Parathyroid adenoma (tissue), 2 donors: ENCODE data around the gene TNRC18.

Source experiments
- H2AFZ ChIP-seq: fragments of 300-600 bp; sonication (generic); one replicate; pipeline ENCODE4 v1.7.0; 2017; ENCODE audit warnings: antibody characterized with exemption, mild to moderate bottlenecking
- H3K27ac ChIP-seq: fragments of 300-600 bp; sonication (generic); one replicate; pipeline ENCODE4 v1.7.0; 2017
- H3K27me3 ChIP-seq: fragments of 300-600 bp; sonication (generic); one replicate; pipeline ENCODE4 v1.7.0; 2017; ENCODE audit warnings: low read length; ENCODE audit not compliant: control insufficient read depth, insufficient read depth
- H3K36me3 ChIP-seq: fragments of 300-600 bp; sonication (generic); one replicate; pipeline ENCODE4 v1.7.0; 2017; ENCODE audit warnings: low read length; ENCODE audit not compliant: control insufficient read depth, insufficient read depth
- H3K4me1 ChIP-seq: fragments of 300-600 bp; sonication (generic); one replicate; pipeline ENCODE4 v1.7.0; 2017; ENCODE audit warnings: control low read depth
- H3K4me2 ChIP-seq: fragments of 300-600 bp; sonication (generic); one replicate; pipeline ENCODE4 v1.7.0; 2017; ENCODE audit warnings: low read length
- H3K4me3 ChIP-seq: fragments of 300-600 bp; sonication (generic); one replicate; pipeline ENCODE4 v1.7.0; 2017; ENCODE audit warnings: low read depth, low read length
- H3K79me2 ChIP-seq: fragments of 300-600 bp; sonication (generic); one replicate; pipeline ENCODE4 v1.7.0; 2017; ENCODE audit warnings: control low read depth
- H3K9ac ChIP-seq: fragments of 300-600 bp; sonication (generic); one replicate; pipeline ENCODE4 v1.7.0; 2017; ENCODE audit warnings: mild to moderate bottlenecking
- H3K9me3 ChIP-seq: fragments of 300-600 bp; sonication (generic); one replicate; pipeline ENCODE4 v1.7.0; 2017; ENCODE audit warnings: low read length; ENCODE audit not compliant: control insufficient read depth
- TF ChIP-seq, protein P1 (sequence below): fragments of 300-600 bp; sonication (generic); IDR thresholded peaks from one replicate; pipeline ENCODE4 v1.7.0; 2017; ENCODE audit warnings: antibody characterized with exemption, mild to moderate bottlenecking
- donor health status: primary hyperparathyroidism.

Gene TNRC18

DNA sequence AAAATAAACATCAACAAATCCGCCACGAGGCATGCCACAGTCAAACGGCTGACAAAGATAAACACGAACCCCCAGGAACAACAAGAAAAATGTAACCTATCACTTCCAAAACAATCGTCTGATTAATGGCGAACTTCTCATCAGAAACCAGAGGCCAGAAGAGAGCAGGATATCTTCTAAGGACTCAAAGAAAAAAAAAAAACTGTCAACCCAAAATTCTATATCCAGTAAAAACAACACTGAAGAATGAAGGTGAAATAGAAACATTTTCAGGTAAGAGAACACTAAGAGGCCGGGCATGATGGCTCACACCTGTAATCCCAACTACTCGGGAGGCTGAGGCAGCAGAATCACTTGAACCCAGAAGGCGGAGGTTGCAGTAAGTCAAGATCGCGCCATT is 86.6 kb downstream of the TNRC18 start:
- no peak overlapping the region for H3K4me2 ChIP-seq
- TF ChIP-seq, protein P1, sequence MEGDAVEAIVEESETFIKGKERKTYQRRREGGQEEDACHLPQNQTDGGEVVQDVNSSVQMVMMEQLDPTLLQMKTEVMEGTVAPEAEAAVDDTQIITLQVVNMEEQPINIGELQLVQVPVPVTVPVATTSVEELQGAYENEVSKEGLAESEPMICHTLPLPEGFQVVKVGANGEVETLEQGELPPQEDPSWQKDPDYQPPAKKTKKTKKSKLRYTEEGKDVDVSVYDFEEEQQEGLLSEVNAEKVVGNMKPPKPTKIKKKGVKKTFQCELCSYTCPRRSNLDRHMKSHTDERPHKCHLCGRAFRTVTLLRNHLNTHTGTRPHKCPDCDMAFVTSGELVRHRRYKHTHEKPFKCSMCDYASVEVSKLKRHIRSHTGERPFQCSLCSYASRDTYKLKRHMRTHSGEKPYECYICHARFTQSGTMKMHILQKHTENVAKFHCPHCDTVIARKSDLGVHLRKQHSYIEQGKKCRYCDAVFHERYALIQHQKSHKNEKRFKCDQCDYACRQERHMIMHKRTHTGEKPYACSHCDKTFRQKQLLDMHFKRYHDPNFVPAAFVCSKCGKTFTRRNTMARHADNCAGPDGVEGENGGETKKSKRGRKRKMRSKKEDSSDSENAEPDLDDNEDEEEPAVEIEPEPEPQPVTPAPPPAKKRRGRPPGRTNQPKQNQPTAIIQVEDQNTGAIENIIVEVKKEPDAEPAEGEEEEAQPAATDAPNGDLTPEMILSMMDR: no peak
- H3K27ac ChIP-seq: no peak overlapping the region
- H3K36me3 ChIP-seq: no peaks in the 10 kb centered on the region
- no peak overlapping the region for H2AFZ ChIP-seq
- H3K79me2 ChIP-seq: peaks cover 15% of the 10 kb centered on the region
- H3K27me3 ChIP-seq: no peaks in the 10 kb centered on the region
- H3K4me1 ChIP-seq: no peaks in the 10 kb centered on the region
- H3K9me3 ChIP-seq: no peaks in the 10 kb centered on the region
- no peak overlapping the region for H3K9ac ChIP-seq
- H3K4me3 ChIP-seq: no peak overlapping the region

DNA sequence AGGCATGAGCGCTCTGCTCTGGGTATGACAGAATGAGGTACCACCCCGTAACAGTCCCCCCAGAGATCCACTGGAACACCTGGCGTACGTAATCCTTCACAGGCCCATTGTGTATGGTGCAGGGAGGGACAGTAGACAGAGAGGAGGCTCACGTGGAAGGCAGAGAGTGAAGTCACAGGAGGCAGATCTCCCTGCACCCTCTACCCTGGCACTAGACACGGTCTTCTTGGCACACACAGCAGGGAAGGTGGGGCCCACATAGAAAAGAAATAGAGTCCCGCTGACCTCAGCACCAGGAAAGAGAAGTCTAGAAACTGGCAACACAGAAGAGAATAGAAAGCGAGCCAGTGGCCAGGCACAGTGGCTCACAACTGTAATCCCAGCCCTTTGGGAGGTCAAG is 89.0 kb downstream of the TNRC18 start:
- Histone ChIP-seq H3K4me1 (no peaks in the 10 kb centered on the region), H2AFZ (no peak overlapping the region), H3K4me2 (no peak overlapping the region), H3K9me3 (no peaks in the 10 kb centered on the region), H3K27ac (no peak overlapping the region), H3K79me2 (peaks cover 22% of the 10 kb centered on the region), H3K36me3 (no peaks in the 10 kb centered on the region), H3K27me3 (no peaks in the 10 kb centered on the region), H3K9ac (no peak overlapping the region), H3K4me3 (no peak overlapping the region)
- TF ChIP-seq, protein P1: no peak

DNA sequence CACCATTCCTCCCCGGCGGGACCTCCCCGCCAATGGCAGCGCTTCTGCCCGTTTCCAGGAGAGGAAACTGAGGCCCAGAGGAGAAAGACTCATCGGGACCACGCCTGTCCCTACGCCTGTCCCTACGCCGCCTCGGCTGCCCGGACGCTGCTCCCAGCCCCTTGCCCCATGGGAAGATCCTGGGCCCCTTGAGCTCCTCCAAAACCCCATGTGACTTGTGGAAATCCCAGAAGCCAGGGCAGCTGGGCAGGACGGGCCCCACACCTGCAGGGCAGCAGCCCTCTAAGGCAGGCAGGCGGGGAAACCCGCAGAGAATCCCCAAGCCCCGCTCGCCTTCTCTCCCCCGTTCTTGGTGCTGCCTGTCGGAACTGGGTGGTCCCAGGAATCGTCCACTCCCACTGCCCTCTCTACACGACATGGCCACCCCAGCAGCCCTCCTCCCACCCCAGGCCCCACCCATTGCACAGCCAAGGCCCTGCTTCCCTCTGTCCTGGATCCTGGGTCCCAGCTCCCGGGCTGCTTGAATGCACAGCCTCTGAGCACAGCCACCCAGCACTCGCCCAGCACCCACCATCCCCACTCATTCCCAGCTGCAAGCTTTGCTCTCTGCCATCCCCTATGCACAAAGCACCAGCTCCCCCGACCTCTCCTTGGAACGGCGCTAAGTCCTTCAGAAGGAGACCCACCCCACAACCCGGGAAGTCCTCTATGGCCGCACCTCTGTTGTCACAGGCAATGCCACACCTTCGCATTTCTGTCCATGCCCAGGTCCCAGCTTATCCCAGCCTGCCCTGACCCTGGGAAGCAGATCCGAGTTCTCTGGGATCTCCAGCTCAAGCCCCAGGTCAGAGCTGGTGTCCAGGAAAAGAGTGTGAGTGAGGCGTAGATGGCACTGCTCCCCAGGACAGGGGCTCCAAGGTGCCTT is 90.3 kb downstream of the TNRC18 start:
- no peaks in the 10 kb centered on the region for H3K4me1 ChIP-seq
- no peak overlapping the region for H3K27ac ChIP-seq
- H3K27me3 ChIP-seq: no peaks in the 10 kb centered on the region
- no peak overlapping the region for H3K4me3 ChIP-seq
- TF ChIP-seq, protein P1: no peak
- no peaks in the 10 kb centered on the region for H3K9me3 ChIP-seq
- no peaks in the 10 kb centered on the region for H3K36me3 ChIP-seq
- H3K79me2 ChIP-seq: peaks cover 22% of the 10 kb centered on the region
- no peak overlapping the region for H3K4me2 ChIP-seq
- H2AFZ ChIP-seq: no peak overlapping the region
- no peak overlapping the region for H3K9ac ChIP-seq

DNA sequence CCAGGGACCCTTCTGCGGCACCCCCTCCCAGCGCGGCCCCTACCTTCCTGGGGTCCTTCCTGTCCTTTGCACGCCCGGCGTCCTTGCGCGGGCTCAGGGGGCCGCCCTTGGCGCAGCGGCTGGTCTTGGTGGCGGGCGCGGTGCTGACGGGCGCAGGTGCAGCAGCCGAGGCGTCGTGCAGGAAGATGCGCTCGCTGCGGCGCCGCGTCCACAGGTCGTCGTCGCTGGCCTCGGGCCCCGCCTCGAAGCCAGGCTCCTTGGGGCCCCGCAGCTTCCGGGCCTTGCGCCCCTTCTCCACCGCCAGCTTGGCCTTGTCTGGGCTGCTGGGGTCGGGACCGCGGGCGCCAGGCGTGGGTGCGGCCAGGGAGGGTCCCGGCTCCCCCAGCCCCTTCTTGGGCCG is 91.1 kb downstream of the TNRC18 start:
- peaks cover 22% of the 10 kb centered on the region for H3K79me2 ChIP-seq
- no peak overlapping the region for H3K27ac ChIP-seq
- peaks cover 2% of the 10 kb centered on the region for H3K4me1 ChIP-seq
- H2AFZ ChIP-seq: no peak overlapping the region
- H3K4me3 ChIP-seq: no peak overlapping the region
- TF ChIP-seq, protein P1: no peak
- H3K9ac ChIP-seq: no peak overlapping the region
- H3K27me3 ChIP-seq: no peaks in the 10 kb centered on the region
- no peaks in the 10 kb centered on the region for H3K36me3 ChIP-seq
- H3K9me3 ChIP-seq: no peaks in the 10 kb centered on the region
- H3K4me2 ChIP-seq: no peak overlapping the region

DNA sequence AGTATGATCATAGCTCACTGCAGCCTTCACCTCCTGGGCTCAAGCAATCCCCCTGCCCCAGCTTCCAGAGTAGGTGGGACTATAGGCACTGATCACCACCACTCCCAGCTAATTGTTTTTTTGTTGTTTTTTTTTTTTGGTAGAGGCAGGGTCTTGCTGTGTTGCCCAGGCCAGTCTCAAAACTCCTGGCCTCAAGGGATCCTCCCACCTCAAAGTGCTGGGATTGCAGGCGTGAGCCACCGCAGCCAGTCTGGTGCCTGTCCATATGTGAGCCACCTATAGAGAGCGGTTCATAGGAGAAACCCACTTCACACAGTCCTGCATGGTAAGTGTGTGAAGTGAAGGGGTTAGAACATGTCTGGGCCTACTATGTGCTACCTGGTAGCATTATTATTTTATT is 93.3 kb downstream of the TNRC18 start:
- no peak overlapping the region for H3K27ac ChIP-seq
- TF ChIP-seq, protein P1: no peak

More for the DNA sequence above, 93.3 kb downstream of the TNRC18 start:
- Histone ChIP-seq H3K36me3 (no peaks in the 10 kb centered on the region), H3K9me3 (no peaks in the 10 kb centered on the region), H3K4me2 (no peak overlapping the region), H3K4me3 (no peak overlapping the region), H3K9ac (no peak overlapping the region), H3K27me3 (no peaks in the 10 kb centered on the region), H3K79me2 (peaks cover 17% of the 10 kb centered on the region), H2AFZ (no peak overlapping the region), H3K4me1 (peaks cover 2% of the 10 kb centered on the region)
